Activated CD4-positive, alpha-beta T cell treated with anti-CD3 and anti-CD28 coated beads, Interleukin-2, Interleukin-6, amounts not matched to agents 100 ng/mL and 50 ng/mL, durations not matched to agents 16 hours and 8 hours (primary cell): Measurements from ENCODE around the gene GPRC5D.

Source experiments
- DNase-seq: peaks from one replicate; pipeline ENCODE4 v3.0.0-alpha.2; 2020

Gene GPRC5D

DNA sequence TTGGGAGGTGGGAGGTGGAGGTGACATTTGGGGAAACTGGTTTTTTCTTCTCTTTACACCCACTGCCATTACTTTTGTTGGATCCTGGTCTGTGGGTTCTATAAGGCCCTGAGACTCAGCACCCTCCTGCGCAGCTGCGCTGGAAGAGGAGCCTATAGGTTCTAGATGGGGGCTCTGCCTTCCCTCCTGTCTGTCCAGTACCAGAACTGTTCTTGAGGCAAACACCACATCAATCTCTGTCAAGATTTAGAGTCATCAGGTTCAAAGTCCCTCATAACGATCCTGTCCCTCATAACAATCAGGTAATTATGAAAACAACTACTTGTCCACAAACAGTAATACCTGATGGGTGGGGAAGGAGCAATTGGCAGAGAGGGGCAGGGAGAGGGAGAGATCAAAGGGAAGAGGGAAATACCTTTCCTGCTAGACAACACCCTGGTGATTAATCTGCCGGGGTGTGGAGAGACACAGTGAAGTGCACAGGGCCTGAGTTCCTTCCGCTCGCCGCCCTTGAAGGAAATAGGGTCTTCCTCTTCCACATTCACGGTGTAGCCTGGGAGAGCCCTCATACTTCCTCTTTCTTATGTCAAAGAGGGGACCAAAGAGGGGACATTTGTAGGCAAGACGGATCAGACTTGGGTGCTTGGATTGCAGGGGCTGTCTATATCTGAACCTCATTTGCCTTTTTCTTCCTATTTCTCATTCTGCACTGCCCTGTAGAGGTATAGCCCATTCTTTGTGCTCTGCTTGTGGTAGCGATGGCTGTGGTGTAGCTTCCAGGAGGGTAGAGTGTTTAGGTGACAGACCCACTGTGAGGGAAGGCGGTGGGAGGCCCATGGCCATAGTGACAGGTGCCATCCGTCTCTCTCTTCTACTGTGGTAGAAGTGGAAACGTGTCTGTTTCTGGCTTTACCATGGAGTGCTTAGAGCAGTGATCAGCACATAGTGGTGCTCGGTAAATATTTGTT lies 48.0 kb downstream of the GPRC5D start:
- DNase-seq, result no peak

GRCh38 chr12:12902036-12902435 lies 49.9 kb downstream of the GPRC5D start:
- no peak for DNase-seq

DNA sequence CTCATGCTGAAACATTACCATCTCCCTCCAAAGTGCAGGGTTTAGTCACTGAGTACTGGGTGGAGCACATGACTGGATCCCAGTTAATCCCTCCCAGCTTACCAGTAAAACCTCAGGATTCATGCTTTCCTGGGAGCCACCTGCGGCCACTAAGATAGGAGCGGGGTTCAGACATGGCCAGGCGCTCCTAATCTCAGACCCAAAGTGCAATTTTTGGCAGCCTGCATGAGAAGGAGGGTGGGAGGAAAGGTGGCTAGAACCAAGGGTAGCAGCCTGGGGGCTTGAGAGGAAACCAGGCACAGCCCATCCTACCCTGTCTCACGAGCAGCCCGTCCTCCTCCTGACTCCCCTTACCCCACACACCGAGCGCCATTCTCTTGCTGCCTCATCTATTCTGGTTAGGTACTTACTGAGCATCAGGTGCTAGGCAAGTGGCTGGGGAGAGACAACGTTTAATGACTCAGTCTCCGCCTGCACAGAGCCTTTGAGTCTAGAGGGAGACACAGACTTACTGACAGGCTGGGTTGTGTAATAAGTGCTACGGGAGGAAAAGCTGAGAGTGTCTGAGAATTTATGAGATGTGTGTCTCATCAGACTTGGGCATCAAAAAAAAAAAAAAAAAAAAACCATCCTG lies 50.7 kb downstream of the GPRC5D start:
- DNase-seq, result peak; percentile 52

DNA sequence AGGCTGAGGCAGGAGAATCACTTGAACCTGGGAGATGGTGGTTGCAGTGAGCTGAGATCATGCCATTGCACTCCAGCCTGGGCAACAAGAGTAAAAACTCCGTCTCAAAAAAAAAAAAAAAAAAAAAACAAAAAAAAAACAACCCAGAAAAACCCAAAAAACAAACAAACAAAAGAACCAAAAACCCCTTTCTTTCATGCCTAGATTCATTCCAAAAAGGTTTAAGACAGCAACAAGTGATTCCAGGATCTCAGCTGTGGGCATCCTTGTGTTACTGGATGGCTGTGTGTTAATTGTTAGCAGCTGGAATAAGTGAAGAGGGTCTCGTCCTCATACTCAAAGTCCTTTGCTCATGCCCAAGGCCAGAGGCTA lies 51.2 kb downstream of the GPRC5D start:
- no peak for DNase-seq

DNA sequence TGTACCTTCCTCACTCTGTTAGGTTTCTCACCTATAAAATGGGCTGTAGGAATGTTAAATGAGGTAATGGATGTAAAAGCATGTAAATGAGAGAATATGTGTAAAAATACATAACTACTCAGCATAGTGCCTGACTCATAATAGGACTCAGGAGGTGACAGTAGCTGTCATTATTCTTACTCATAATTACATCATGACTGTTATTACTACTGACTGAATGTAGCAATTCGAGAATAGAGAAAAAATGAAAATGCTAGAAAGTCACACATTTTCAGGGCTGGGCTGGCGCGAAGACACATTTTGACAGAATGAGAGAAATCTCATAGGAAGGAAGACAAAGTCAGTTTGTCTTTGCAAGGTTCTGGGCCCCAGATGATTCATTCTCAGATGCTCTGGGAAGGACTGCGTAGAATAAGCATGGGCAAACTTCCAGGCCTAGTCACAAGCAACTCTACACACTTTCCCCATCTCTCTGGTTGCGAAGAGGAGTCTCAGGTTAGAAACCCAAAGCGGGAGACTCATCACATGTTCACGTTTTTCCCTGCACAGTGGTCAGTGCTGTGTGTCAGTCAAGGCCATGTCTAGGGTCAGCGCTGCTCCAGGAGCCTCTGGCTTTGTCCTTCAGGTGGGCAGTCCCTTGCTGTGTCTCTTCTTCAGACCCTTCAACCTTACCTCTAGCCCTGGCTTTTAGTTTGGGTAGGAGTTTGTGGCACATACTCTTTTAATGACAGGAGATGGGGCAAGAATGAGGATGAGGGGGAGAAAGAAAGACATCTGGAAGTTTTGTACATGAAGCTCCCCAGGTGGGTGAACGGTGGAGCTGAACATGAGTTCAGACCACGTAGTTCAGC lies 52.2 kb downstream of the GPRC5D start:
- DNase-seq, result peak; percentile 92

GRCh38 chr12:12898911-12899511 lies 53.0 kb downstream of the GPRC5D start:
- DNase-seq, result no peak

DNA sequence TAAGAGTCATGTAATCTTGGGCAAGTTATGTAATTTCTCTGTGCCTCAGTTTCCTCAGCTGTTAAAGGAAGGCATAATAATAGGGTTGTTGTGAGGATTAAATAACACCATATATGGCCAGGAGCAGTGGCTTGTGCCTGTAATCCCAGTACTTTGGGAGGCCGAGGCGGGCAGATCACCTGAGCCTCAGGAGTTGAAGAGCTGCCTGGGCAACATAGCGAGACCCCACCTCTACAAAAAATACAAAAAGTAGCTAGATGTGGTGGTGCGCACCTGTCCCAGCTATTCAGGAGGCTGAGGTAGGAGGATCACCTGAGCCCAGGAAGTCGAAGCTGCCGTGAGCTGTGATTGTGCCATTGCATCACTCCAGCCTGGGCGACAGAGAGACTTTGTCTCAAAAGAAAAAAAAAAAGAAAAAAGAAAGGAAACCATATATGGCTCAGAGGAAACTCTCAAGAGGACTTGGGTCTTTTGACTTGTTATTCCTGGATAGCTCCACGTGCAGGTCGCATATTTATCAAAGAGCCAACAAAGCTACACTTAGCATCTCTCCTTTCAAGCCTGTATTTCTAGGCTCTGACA lies 53.7 kb downstream of the GPRC5D start:
- no peak for DNase-seq

DNA sequence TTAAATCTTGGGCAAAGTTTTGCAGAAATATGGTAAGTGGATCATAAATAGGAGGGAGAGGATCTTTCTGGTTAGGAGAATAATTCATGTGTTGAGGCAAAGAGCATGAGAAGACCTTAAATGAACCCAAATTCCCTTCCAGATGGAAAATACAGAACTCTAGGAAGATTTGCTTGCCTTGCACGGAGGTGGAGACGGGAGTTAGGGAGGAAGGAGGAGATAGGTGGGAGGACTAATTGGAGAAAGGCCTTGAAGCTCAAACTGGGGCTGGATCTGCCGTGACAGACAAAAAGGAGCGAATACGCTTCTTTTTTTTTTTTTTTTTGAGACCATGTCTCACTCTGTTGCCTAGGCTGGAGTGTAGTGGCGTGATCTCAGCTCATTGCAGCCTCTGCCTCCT lies 54.7 kb downstream of the GPRC5D start:
- no peak for DNase-seq

- no peak for DNase-seq
Measured at GRCh38 chr12:12896260-12896659, 55.7 kb downstream of the GPRC5D start.

DNA sequence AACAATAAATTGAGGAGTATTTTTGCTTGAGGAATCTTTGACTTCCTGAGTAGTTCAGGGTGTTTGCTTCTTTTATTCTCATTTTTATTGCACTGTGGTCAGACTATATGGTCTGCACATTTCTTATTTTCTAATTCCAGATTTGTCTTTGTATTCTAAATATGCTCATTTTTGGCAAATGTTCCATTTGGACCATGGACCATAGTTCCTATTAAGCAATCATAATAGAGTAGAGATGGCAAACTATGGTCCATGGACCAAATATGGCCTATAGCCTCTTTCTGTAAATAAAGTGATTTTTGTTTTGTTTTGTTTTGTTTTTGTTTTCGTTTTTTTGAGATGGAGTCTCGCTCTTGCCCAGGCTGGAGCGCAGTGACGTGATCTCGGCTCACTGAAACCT lies 58.5 kb downstream of the GPRC5D start:
- DNase-seq, result no peak

- no peak for DNase-seq
Measured at GRCh38 chr12:12892681-12893141, 59.3 kb downstream of the GPRC5D start.

- no peak for DNase-seq
Measured at GRCh38 chr12:12891881-12892355, 60.1 kb downstream of the GPRC5D start.

DNA sequence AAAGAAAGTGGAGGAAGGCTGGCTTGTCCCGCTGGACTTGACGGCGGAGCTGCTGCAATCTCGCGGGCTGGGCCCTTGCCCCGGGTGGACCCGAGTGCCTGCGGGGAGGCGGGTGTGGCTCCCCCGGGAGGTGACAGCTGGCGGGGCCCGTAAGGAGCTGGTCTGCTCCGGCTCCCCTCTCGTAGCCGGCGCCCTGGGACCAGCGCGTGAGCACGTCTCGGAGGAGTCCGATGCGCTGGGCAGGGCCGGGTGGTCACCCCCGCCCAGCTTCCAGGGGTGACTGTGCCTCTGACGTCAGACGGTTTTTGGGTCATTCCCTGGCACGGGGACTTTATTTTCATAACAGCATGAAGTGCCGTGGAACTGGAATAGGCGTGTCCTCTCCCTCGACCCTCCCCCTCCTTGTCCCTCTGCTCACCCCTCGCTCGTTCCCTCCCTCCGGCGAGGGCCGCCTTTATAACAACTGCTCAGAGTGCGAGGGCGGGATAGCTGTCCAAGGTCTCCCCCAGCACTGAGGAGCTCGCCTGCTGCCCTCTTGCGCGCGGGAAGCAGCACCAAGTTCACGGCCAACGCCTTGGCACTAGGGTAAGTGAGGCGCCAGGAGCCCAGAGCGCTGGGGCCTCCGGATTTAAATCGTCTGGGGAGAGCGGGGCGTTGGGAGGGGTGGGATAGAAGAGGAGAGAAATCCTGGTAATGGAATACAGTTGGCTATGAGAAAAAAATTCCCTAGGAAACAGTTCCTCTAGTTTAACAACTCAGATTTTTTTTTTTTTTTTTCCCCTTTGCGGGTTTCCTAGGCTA lies 60.7 kb downstream of the GPRC5D start, which contains the start of gene GPRC5A:
TSS of gene GPRC5A (plus strand) at position 483 of the 801 bp plus-strand sequence. CDS start 16,688 bp downstream, outside the sequence.
- DNase-seq, result peak; percentile 43
